HEK293 (cell line): ENCODE data around the gene MRTFA.
"Not testable (repeated sequence)": the region's sequence is repeated elsewhere in the genome, so short reads cannot be mapped to it uniquely, and the experiment has no call there.

ENCODE experiments used
- CTCF ChIA-PET: fragments of 350-600 bp; formaldehyde crosslinking; extraction: SDS; loops from one replicate; lab custom pipeline; 2021; ENCODE audit warnings: antibody characterized with exemption; lab: Yijun Ruan, JAX
- POLR2A ChIA-PET: fragments of 300-600 bp; formaldehyde crosslinking; extraction: SDS; loops from one replicate; lab custom pipeline; 2020; ENCODE audit warnings: antibody characterized with exemption, inconsistent platforms; lab: Yijun Ruan, JAX
- H3K27ac ChIP-seq: fragments of 200-500 bp; sonication (Bioruptor generic); 2 replicates; pipeline ENCODE4 v1.5.1; 2014; ENCODE audit warnings: low read depth, low read length, control low read depth, inconsistent platforms; ENCODE audit errors: extremely low read depth
- H3K36me3 ChIP-seq, 2 experiments: fragments of 200-500 bp in 1 of 2; sonication (Bioruptor generic) in 1 of 2; 1 replicate in 1 of 2; 2 replicates in 1 of 2; pipeline ENCODE4 v1.5.1; 2014 to 2017; ENCODE audit warnings: inconsistent platforms in 2 of 2, low read length in 2 of 2; ENCODE audit not compliant: control insufficient read depth in 2 of 2, insufficient read depth in 1 of 2
- H3K4me1 ChIP-seq: fragments of 200-500 bp; sonication (Bioruptor generic); 2 replicates; pipeline ENCODE4 v1.5.1; 2014; ENCODE audit warnings: mild to moderate bottlenecking, low read length, inconsistent platforms; ENCODE audit not compliant: control insufficient read depth, insufficient read depth
- H3K4me3 ChIP-seq: 2 replicates; pipeline ENCODE4 v1.5.1; 2011; ENCODE audit warnings: low read depth, mild to moderate bottlenecking, control low read depth, low read length, moderate library complexity
- H3K9me3 ChIP-seq: fragments of 200-500 bp; sonication (Bioruptor generic); 2 replicates; pipeline ENCODE4 v1.5.1; 2014; ENCODE audit warnings: low read depth, low read length, inconsistent platforms; ENCODE audit not compliant: control insufficient read depth, insufficient read depth
- OVOL3 ChIP-seq: fragments of 450-650 bp; formaldehyde crosslinking; IDR thresholded peaks from 2 replicates; pipeline ENCODE4 v1.5.1; 2016; ENCODE audit warnings: missing biosample characterization, missing genetic modification characterization
- PRDM1 ChIP-seq: fragments of 450-650 bp; formaldehyde crosslinking; IDR thresholded peaks from 2 replicates; pipeline ENCODE4; 2016; ENCODE audit warnings: missing biosample characterization, missing genetic modification characterization
- PRDM6 ChIP-seq: fragments of 450-650 bp; formaldehyde crosslinking; IDR thresholded peaks from 2 replicates; pipeline ENCODE4 v1.5.1; 2017; ENCODE audit warnings: missing biosample characterization, missing genetic modification characterization
- SALL2 ChIP-seq: fragments of 450-650 bp; formaldehyde crosslinking; IDR thresholded peaks from 2 replicates; pipeline ENCODE4 v1.5.0; 2017; ENCODE audit warnings: missing biosample characterization, mild to moderate bottlenecking, missing genetic modification characterization, borderline replicate concordance
- ZBTB20 ChIP-seq: fragments of 450-650 bp; formaldehyde crosslinking; IDR thresholded peaks from 2 replicates; pipeline ENCODE4 v1.5.1; 2016; ENCODE audit warnings: missing biosample characterization, missing genetic modification characterization
- ZFP41 ChIP-seq: fragments of 450-650 bp; formaldehyde crosslinking; IDR thresholded peaks from 2 replicates; pipeline ENCODE4 v1.5.1; 2016; ENCODE audit warnings: missing biosample characterization, missing genetic modification characterization, borderline replicate concordance
- ZNF138 ChIP-seq: fragments of 450-650 bp; formaldehyde crosslinking; IDR thresholded peaks from 2 replicates; pipeline ENCODE4 v1.5.1; 2016; ENCODE audit warnings: missing biosample characterization, missing genetic modification characterization, borderline replicate concordance
- ZNF266 ChIP-seq: fragments of 450-650 bp; formaldehyde crosslinking; IDR thresholded peaks from 2 replicates; pipeline ENCODE4 v1.5.1; 2016; ENCODE audit warnings: missing biosample characterization, missing genetic modification characterization, low read depth
- ZNF302 ChIP-seq: fragments of 450-650 bp; formaldehyde crosslinking; IDR thresholded peaks from 2 replicates; pipeline ENCODE4 v1.5.1; 2016; ENCODE audit warnings: missing biosample characterization, missing genetic modification characterization, low read depth
- ZNF521 ChIP-seq: fragments of 450-650 bp; formaldehyde crosslinking; IDR thresholded peaks from 2 replicates; pipeline ENCODE4 v1.5.1; 2017; ENCODE audit warnings: missing biosample characterization, mild to moderate bottlenecking, missing genetic modification characterization
- ZNF530 ChIP-seq: fragments of 450-650 bp; formaldehyde crosslinking; IDR thresholded peaks from 2 replicates; pipeline ENCODE4 v1.5.1; 2016; ENCODE audit warnings: low read depth, missing biosample characterization, missing genetic modification characterization
- ZNF548 ChIP-seq: fragments of 450-650 bp; formaldehyde crosslinking; IDR thresholded peaks from 2 replicates; pipeline ENCODE4 v1.5.1; 2016; ENCODE audit warnings: missing biosample characterization, missing genetic modification characterization
- ZNF596 ChIP-seq: fragments of 450-650 bp; IDR thresholded peaks from 2 replicates; pipeline ENCODE4 v1.5.0; 2018; ENCODE audit warnings: missing biosample characterization, mild to moderate bottlenecking, missing genetic modification characterization, moderate library complexity
- ZNF629 ChIP-seq: fragments of 450-650 bp; formaldehyde crosslinking; IDR thresholded peaks from 2 replicates; pipeline ENCODE4 v1.5.1; 2017; ENCODE audit warnings: missing biosample characterization, missing genetic modification characterization
- ZNF660 ChIP-seq: fragments of 450-650 bp; IDR thresholded peaks from 2 replicates; pipeline ENCODE4 v1.5.1; 2018; ENCODE audit warnings: missing biosample characterization, mild to moderate bottlenecking, missing genetic modification characterization
- ZNF785 ChIP-seq: fragments of 450-650 bp; formaldehyde crosslinking; IDR thresholded peaks from 2 replicates; pipeline ENCODE4 v1.5.1; 2016; ENCODE audit warnings: missing biosample characterization, missing genetic modification characterization
- TF ChIP-seq, protein P1 (sequence below): fragments of 450-650 bp; formaldehyde crosslinking; optimal IDR thresholded peaks from 2 replicates; pipeline ENCODE3; 2016; ENCODE audit warnings: missing biosample characterization, mild to moderate bottlenecking, missing genetic modification characterization
- TF ChIP-seq, protein P2 (sequence below): fragments of 450-650 bp; formaldehyde crosslinking; IDR thresholded peaks from 2 replicates; pipeline ENCODE4 v1.5.1; 2016; ENCODE audit warnings: missing biosample characterization, missing genetic modification characterization

Gene MRTFA

DNA sequence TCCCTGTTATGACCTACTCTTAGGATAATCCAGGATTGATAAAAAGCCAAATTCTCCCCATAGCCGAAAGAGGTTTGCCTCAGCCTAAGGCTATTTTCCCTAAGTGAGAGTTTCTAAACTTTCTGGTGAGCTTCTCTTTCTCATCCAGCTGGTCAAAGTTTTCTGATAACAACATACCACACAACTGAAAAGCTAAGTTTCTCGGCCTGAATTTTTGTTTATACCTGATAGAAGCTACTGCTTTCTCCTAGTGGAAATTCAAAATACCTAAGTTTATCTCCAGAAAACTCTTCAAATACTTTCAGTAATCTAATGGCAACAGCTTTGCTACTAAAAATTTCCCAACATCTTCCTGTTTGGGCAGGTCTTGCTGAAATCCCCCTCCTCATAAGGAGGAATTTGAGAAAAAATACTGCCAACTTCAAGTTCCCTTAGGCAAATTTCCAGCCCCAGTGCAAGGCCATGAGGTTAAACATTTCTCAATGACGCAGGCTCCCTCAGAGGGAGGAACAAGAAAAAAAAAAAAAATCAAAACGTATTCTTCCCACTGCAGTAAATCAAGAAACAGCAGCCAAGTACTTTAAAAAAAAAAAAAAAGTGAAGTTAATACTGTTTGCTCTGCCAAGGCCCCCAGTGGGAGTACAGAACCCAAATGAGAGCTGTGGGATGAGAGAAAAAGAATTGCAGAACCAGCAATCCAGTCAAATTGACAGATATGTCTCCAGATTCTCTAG, 127.0 kb downstream of the MRTFA start (continued):
- TF ChIP-seq PRDM6 (tag by site-specific recombination) (peak; percentile 94), ZNF629 (tag by site-specific recombination) (peak; percentile 72), PRDM1 (peak; percentile 89), ZNF302 (tag by site-specific recombination) (no peak)

GRCh38 chr22:40508046-40508445, 128.5 kb downstream of the MRTFA start:
- H3K4me1 ChIP-seq = peaks cover 52% of the 10 kb centered on the region
- not testable (repeated sequence) for H3K9me3 ChIP-seq, H3K36me3 ChIP-seq, H3K27ac ChIP-seq, H3K4me3 ChIP-seq
- ChIA-PET POLR2A (interaction anchor here (0.6 kb wide), 1 partner anchor 33 kb away, joined by 3 read pairs; no protein-coding TSS in a partner anchor), CTCF (interaction anchor here (1.3 to 1.8 kb wide), 2 partner anchors 22 to 71 kb away, joined by 3 to 4 read pairs; no protein-coding TSS in a partner anchor)

GRCh38 chr22:40507491-40507890, 129.0 kb downstream of the MRTFA start:
- Histone ChIP-seq H3K4me3 (no peak overlapping the region), H3K27ac (no peak overlapping the region), H3K36me3 (no peaks in the 10 kb centered on the region), H3K4me1 (peaks cover 46% of the 10 kb centered on the region), H3K9me3 (no peaks in the 10 kb centered on the region)
- ChIA-PET CTCF (interaction anchor here (0.9 to 1.5 kb wide), 5 partner anchors 20 to 139 kb away, joined by 3 to 14 read pairs (median 6); no protein-coding TSS in a partner anchor), POLR2A (interaction anchor here (1.3 kb wide), 1 partner anchor 144 kb away, joined by 4 read pairs; no protein-coding TSS in a partner anchor)
- TF ChIP-seq ZFP41 = no peak
- no peak for TF ChIP-seq OVOL3 (tag by site-specific recombination)
- no peak for TF ChIP-seq ZNF138
- no peak for TF ChIP-seq ZNF629 (tag by site-specific recombination)
- no peak for TF ChIP-seq ZNF548
- no peak for TF ChIP-seq ZNF521 (tag by site-specific recombination)
- TF ChIP-seq, protein P1, sequence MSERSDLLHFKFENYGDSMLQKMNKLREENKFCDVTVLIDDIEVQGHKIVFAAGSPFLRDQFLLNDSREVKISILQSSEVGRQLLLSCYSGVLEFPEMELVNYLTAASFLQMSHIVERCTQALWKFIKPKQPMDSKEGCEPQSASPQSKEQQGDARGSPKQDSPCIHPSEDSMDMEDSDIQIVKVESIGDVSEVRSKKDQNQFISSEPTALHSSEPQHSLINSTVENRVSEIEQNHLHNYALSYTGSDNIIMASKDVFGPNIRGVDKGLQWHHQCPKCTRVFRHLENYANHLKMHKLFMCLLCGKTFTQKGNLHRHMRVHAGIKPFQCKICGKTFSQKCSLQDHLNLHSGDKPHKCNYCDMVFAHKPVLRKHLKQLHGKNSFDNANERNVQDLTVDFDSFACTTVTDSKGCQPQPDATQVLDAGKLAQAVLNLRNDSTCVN (tag by site-specific recombination) = no peak
- TF ChIP-seq, protein P2, sequence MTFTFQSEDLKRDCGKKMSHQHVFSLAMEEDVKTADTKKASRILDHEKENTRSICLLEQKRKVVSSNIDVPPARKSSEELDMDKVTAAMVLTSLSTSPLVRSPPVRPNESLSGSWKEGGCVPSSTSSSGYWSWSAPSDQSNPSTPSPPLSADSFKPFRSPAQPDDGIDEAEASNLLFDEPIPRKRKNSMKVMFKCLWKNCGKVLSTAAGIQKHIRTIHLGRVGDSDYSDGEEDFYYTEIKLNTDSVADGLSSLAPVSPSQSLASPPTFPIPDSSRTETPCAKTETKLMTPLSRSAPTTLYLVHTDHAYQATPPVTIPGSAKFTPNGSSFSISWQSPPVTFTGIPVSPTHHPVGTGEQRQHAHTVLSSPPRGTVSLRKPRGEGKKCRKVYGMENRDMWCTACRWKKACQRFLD (tag by site-specific recombination) = no peak
- no peak for TF ChIP-seq ZBTB20
- no peak for TF ChIP-seq ZNF785 (tag by site-specific recombination)
- no peak for TF ChIP-seq ZNF530
- TF ChIP-seq ZNF266 (tag by site-specific recombination) = no peak
- TF ChIP-seq ZNF596 (tag by site-specific recombination) = no peak
- TF ChIP-seq ZNF660 (tag by site-specific recombination) = no peak
- TF ChIP-seq SALL2 (tag by site-specific recombination) = no peak
